PFSK-1 (cell line): ENCODE measurements around the gene KIAA0753.

ENCODE experiments used
- FOXP2 ChIP-seq: optimal IDR thresholded peaks from 2 replicates; pipeline ENCODE3; 2011; ENCODE audit warnings: borderline replicate concordance, control low read depth, inconsistent platforms; ENCODE audit not compliant: insufficient read depth; ENCODE audit errors: extremely low read length, extremely low read depth
- POLR2AphosphoS5 ChIP-seq: IDR thresholded peaks from 2 replicates; pipeline ENCODE4 v1.6.1; 2012; ENCODE audit warnings: low read depth, mild to moderate bottlenecking, control low read depth, low read length, moderate library complexity
- SIN3A ChIP-seq: IDR thresholded peaks from 2 replicates; pipeline ENCODE4 v1.6.1; 2012; ENCODE audit warnings: mild to moderate bottlenecking, low read length, moderate library complexity, borderline replicate concordance; ENCODE audit not compliant: insufficient read depth
- TAF1 ChIP-seq: IDR thresholded peaks from 2 replicates; pipeline ENCODE4 v1.6.1; 2012; ENCODE audit warnings: low read length, control low read depth, borderline replicate concordance; ENCODE audit not compliant: insufficient read depth
- TF ChIP-seq, protein P1 (sequence below), 2 experiments: IDR thresholded peaks; 2 replicates each; pipeline versions ENCODE4 v1.6.1 to v1.8.0; 2011 to 2012; ENCODE audit warnings: low read depth in 2 of 2, low read length in 2 of 2, control low read depth in 1 of 2, inconsistent platforms in 1 of 2, mild to moderate bottlenecking in 1 of 2, moderate library complexity in 1 of 2; ENCODE audit not compliant: insufficient read depth in 1 of 2

The KIAA0753 gene

DNA sequence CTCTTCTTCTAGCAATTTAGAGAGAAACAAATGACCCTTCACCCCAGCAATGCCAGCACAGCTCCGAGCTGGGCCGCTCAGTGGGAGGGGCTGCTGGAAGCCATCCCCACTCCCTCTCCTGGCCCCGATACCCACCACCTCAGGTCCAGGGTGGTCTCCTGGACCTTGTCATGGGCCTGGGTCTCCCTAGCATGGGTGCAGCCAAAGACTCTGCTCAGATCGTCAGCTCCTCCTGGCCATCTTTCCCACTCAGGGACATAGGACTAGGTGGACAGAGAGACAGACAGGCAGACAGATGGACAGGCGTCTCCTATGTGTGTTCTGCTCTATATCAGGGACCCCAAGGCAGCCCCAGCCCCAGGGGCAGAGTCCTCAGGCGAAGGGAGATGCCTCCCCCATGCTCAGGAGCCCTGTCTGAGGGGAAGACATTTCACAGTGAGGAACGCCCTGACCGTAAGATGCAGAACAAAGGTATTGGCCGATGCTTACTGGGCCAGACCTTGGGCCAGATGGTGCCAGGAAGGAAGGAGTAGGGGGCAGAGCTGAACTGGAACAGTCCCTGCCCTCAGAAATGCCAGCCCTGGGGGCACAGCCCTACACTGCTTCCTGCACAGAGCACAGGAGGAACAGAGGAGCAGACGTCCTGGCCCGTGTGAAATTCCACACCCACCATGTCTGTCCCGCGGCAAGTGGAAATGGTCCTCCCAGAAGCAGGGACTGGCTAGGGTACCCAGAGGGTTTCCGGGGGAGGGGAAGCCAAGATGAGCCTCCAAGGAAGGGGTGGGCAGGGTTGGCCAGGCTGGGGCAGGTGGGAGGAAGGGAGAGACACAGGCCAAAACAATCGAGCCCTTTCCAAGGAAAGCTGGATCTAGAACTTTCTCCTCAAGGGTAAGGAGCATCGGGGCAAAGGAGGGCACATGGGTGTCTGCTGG is 97.2 kb downstream of the KIAA0753 start:
- no peak for TF ChIP-seq SIN3A
- no peak for TF ChIP-seq FOXP2
- TF ChIP-seq POLR2AphosphoS5 = no peak
- TF ChIP-seq, protein P1, sequence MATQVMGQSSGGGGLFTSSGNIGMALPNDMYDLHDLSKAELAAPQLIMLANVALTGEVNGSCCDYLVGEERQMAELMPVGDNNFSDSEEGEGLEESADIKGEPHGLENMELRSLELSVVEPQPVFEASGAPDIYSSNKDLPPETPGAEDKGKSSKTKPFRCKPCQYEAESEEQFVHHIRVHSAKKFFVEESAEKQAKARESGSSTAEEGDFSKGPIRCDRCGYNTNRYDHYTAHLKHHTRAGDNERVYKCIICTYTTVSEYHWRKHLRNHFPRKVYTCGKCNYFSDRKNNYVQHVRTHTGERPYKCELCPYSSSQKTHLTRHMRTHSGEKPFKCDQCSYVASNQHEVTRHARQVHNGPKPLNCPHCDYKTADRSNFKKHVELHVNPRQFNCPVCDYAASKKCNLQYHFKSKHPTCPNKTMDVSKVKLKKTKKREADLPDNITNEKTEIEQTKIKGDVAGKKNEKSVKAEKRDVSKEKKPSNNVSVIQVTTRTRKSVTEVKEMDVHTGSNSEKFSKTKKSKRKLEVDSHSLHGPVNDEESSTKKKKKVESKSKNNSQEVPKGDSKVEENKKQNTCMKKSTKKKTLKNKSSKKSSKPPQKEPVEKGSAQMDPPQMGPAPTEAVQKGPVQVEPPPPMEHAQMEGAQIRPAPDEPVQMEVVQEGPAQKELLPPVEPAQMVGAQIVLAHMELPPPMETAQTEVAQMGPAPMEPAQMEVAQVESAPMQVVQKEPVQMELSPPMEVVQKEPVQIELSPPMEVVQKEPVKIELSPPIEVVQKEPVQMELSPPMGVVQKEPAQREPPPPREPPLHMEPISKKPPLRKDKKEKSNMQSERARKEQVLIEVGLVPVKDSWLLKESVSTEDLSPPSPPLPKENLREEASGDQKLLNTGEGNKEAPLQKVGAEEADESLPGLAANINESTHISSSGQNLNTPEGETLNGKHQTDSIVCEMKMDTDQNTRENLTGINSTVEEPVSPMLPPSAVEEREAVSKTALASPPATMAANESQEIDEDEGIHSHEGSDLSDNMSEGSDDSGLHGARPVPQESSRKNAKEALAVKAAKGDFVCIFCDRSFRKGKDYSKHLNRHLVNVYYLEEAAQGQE (IDR thresholded peaks at IDR 0.05; ENCODE audit: insufficient read depth in 1 of 2, low read depth in 2 of 2, low read length in 2 of 2) = no peak
- no peak for TF ChIP-seq TAF1

DNA sequence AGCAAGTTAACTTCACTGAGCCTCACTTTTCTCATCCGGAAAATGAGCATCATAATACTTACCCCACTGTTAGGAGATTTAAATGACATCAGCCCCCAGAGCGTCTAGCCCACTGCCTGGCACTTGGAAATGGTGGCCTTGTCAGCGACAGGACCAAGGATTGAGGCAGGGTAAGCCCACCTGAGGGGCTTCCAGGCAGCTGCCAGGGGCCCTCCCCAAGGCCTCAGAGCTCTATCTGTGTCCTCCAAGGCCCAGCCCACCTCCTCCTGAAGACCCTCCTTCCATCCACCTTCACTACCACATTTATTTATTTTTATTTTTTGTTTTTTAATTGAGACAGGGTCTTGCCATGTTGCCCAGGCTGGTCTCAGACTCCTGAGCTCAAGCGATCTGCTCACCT is 97.9 kb downstream of the KIAA0753 start:
- TF ChIP-seq TAF1 (no peak), POLR2AphosphoS5 (no peak), FOXP2 (no peak), SIN3A (no peak)
- TF ChIP-seq, protein P1 (IDR thresholded peaks at IDR 0.05; ENCODE audit: insufficient read depth in 1 of 2, low read depth in 2 of 2, low read length in 2 of 2) = no peak

DNA sequence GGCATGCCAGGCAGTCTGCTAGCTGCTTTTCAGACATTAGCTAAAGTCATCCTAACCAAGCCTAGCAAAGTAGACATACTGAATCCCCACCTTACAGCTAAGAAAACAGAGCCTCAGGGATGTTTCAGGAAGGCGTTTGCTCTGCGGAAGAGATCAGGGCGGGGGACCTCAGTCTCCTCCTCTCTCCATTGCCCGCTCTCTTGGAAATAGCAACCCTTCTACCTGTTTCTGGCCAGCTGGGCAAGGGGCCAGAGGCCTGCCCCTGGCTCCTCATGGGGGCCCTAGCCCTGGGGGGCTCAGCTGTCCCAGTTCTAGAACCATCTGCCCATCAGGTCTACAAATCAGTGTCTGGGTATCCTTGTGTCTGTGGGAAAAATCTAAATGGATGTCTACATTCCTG is 98.6 kb downstream of the KIAA0753 start:
- TF ChIP-seq TAF1 = no peak
- TF ChIP-seq, protein P1 (IDR thresholded peaks at IDR 0.05; ENCODE audit: insufficient read depth in 1 of 2, low read depth in 2 of 2, low read length in 2 of 2) = no peak
- no peak for TF ChIP-seq SIN3A
- TF ChIP-seq FOXP2 = no peak
- no peak for TF ChIP-seq POLR2AphosphoS5

DNA sequence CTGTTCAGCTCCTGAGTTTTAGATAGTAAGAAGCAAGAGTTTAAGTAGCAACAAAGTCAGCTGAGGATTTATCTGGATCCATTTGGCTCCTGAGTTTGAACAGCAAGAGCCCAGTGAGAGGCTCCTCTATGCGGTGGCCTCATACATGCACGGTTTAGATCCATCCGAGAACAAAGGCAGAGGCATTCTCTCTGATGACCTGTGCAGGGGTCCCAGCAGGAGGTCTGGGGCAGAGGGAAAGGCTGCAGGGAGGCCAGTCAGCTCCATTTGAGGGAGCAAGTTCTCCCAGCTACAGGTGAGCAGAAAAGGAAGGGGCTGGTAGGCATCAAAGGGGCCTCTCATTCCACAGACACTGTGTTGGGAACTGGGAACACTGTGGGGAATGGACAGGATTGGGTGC is 100.6 kb downstream of the KIAA0753 start:
- TF ChIP-seq, protein P1 (IDR thresholded peaks at IDR 0.05; ENCODE audit: insufficient read depth in 1 of 2, low read depth in 2 of 2, low read length in 2 of 2) = no peak
- TF ChIP-seq POLR2AphosphoS5 (no peak), TAF1 (no peak), FOXP2 (no peak), SIN3A (no peak)

DNA sequence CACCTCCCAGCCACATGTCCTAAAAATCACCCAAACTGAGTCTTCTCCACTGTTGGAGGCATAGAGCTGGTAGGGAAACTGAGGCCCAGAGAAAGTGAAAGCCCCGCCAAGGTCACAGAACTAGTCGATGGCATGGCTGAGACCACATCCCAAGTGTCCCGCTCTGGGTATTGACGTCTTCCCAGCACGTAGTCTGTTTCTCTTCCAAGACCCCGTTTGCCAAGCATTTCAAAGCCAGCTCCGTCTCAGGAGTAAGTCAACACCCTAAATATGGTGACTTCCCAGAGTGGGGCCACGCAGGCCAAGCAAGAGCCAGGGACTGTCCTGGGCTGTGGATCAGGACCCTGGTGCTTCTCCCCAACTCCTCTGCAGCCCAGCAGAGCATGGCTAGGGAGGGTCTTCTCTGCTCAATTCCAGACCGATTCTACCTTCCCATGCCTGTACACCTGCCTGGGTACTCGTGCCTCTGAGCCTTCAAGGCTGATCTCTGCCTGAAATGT is 103.9 kb downstream of the KIAA0753 start:
- TF ChIP-seq SIN3A (no peak), FOXP2 (no peak), POLR2AphosphoS5 (no peak), TAF1 (no peak)
- TF ChIP-seq, protein P1 (IDR thresholded peaks at IDR 0.05; ENCODE audit: insufficient read depth in 1 of 2, low read depth in 2 of 2, low read length in 2 of 2) = no peak
